ENCODE measurements around the gene RAB43.
"Not testable (repeated sequence)": the region's sequence is repeated elsewhere in the genome, so short reads cannot be mapped to it uniquely, and the experiment has no call there.

DNA sequence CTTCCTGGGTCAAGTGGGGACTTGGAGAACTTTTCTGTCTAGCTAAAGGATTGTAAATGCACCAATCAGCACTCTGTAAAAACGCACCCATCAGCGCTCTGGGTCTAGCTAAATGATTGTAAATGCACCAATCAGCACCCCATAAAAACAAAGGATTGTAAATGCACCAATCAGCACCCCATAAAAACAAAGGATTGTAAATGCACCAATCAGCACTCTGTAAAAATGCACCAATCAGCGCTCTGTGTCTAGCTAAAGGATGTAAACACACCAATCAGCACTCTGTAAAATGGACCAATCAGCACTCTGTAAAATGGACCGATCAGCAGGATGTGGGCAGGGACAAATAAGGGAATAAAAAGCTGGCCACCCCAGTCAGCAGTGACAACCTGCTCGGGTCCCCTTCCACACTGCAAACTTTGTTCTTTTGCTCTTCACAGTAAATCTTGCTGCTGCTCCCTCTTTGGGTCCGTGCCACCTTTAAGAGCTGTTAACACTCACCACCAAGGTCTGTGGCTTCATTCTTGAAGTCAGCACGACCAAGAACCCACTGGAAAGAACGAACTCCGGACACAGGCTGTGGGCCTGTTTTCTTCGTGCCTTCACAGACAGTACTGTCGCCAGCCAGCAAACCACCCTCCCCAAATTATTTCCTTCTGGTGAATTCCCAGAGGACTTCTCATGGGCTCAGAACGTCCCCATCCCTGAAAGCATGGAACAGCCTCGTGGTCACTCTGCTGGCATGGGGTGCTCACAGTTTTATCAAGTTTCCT is 52.1 kb downstream of the RAB43 start:
- not testable (repeated sequence) for TF ChIP-seq POLR2A (IDR thresholded peaks at IDR 0.05)
- TF ChIP-seq, protein P1, sequence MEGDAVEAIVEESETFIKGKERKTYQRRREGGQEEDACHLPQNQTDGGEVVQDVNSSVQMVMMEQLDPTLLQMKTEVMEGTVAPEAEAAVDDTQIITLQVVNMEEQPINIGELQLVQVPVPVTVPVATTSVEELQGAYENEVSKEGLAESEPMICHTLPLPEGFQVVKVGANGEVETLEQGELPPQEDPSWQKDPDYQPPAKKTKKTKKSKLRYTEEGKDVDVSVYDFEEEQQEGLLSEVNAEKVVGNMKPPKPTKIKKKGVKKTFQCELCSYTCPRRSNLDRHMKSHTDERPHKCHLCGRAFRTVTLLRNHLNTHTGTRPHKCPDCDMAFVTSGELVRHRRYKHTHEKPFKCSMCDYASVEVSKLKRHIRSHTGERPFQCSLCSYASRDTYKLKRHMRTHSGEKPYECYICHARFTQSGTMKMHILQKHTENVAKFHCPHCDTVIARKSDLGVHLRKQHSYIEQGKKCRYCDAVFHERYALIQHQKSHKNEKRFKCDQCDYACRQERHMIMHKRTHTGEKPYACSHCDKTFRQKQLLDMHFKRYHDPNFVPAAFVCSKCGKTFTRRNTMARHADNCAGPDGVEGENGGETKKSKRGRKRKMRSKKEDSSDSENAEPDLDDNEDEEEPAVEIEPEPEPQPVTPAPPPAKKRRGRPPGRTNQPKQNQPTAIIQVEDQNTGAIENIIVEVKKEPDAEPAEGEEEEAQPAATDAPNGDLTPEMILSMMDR (IDR thresholded peaks at IDR 0.05) = not testable (repeated sequence)

Data from testis (tissue), 2 donors.